Measurements from ENCODE around the gene OTUB2. TPM values are rescaled to one million over a fixed set of nuclear protein-coding genes. Genes with fewer than 3 reads are reported as not detected.

OTUB2 gene
- total RNA-seq, 1 experiment from 2014 or later = 1.2 TPM

- POLR2A ChIA-PET = no interaction called here
- Histone ChIP-seq H3K27me3 (replicated peaks; ENCODE audit: control insufficient read depth, insufficient read depth, low read length) (no peaks in the 10 kb centered on the region), H3K4me3 (ENCODE audit: low read depth, low read length) (no peak overlapping the region), H3K4me1 (no peaks in the 10 kb centered on the region), H3K36me3 (ENCODE audit: control insufficient read depth, insufficient read depth, low read length) (no peaks in the 10 kb centered on the region; the same call in none of the 2 replicates), H3K9me3 (no peaks in the 10 kb centered on the region)
- no peak for TF ChIP-seq CTCF (IDR thresholded peaks at IDR 0.05; ENCODE audit: insufficient read depth in 1 of 2, low read depth in 1 of 2, low read length in 1 of 2, severe bottlenecking in 1 of 2, unreplicated experiment in 1 of 2)
- Mint-ChIP-seq H3K36me3 (ENCODE audit: insufficient read depth, unreplicated experiment) (peaks cover 77% of the 10 kb centered on the region), H3K4me3 (ENCODE audit: unreplicated experiment) (no peak overlapping the region), H3K4me1 (ENCODE audit: low read depth, unreplicated experiment) (no peaks in the 10 kb centered on the region), H3K27ac (ENCODE audit: unreplicated experiment) (no peak overlapping the region), H3K27me3 (ENCODE audit: insufficient read depth, unreplicated experiment) (no peaks in the 10 kb centered on the region), H3K9me3 (ENCODE audit: unreplicated experiment) (no peaks in the 10 kb centered on the region)
- BruUV-seq (replicated peaks) = no TSS peak
- intact Hi-C loops (cut with micrococcal nuclease; ENCODE audit: unreplicated experiment) = no loop called here
- CTCF ChIA-PET = no interaction called here
- DNase-seq = no peak
These were observed 32.1 kb downstream of the OTUB2 start for GRCh38 chr14:94058128-94058673.

DNA sequence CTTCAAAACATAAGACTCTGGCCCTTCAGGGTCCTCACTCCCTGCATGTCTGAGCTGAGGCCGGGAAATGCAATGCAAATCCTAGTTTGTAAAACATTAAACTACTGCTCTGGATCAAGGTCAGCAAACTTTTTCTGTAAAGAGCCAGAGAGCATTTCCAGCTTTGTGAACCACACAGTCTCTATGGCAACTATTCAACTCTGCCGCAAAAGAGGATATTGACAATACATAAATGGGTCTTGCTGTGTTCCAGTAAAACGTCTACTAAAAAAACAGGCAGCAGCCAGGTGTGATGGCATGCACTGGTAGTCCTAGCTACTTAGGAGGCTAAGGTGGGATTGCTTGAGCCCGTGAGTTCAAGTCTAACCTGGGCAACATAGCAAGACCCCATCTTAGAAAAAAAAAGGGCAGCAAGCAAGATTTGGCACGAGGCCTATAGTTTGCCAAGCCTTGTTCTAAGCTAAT lies 32.6 kb downstream of the OTUB2 start:
- H3K9me3 Mint-ChIP-seq (ENCODE audit: unreplicated experiment) = no peaks in the 10 kb centered on the region
- Histone ChIP-seq H3K4me3 (ENCODE audit: low read depth, low read length) (no peak overlapping the region), H3K36me3 (ENCODE audit: control insufficient read depth, insufficient read depth, low read length) (no peaks in the 10 kb centered on the region; the same call in none of the 2 replicates), H3K4me1 (no peaks in the 10 kb centered on the region), H3K9me3 (no peaks in the 10 kb centered on the region), H3K27me3 (replicated peaks; ENCODE audit: control insufficient read depth, insufficient read depth, low read length) (no peaks in the 10 kb centered on the region)
- intact Hi-C loops (cut with micrococcal nuclease; ENCODE audit: unreplicated experiment) = no loop called here
- CTCF ChIA-PET = no interaction called here
- H3K36me3 Mint-ChIP-seq (ENCODE audit: insufficient read depth, unreplicated experiment) = peaks cover 78% of the 10 kb centered on the region
- TF ChIP-seq CTCF (IDR thresholded peaks at IDR 0.05; ENCODE audit: insufficient read depth in 1 of 2, low read depth in 1 of 2, low read length in 1 of 2, severe bottlenecking in 1 of 2, unreplicated experiment in 1 of 2) = no peak
- no peak overlapping the region for H3K27ac Mint-ChIP-seq (ENCODE audit: unreplicated experiment)
- no peak overlapping the region for H3K4me3 Mint-ChIP-seq (ENCODE audit: unreplicated experiment)
- POLR2A ChIA-PET = no interaction called here
- no peak for DNase-seq
- H3K4me1 Mint-ChIP-seq (ENCODE audit: low read depth, unreplicated experiment) = no peaks in the 10 kb centered on the region
- H3K27me3 Mint-ChIP-seq (ENCODE audit: insufficient read depth, unreplicated experiment) = no peaks in the 10 kb centered on the region
- BruUV-seq (replicated peaks) = no TSS peak

GRCh38 chr14:94059998-94060397 lies 33.9 kb downstream of the OTUB2 start:
- no peak overlapping the region for H3K27ac Mint-ChIP-seq (ENCODE audit: unreplicated experiment)
- no peak overlapping the region for H3K4me3 Mint-ChIP-seq (ENCODE audit: unreplicated experiment)
- TF ChIP-seq CTCF (IDR thresholded peaks at IDR 0.05; ENCODE audit: insufficient read depth in 1 of 2, low read depth in 1 of 2, low read length in 1 of 2, severe bottlenecking in 1 of 2, unreplicated experiment in 1 of 2) = no peak
- H3K9me3 Mint-ChIP-seq (ENCODE audit: unreplicated experiment) = no peaks in the 10 kb centered on the region
- Histone ChIP-seq H3K27me3 (replicated peaks; ENCODE audit: control insufficient read depth, insufficient read depth, low read length) (no peaks in the 10 kb centered on the region), H3K4me1 (no peaks in the 10 kb centered on the region), H3K4me3 (ENCODE audit: low read depth, low read length) (no peak overlapping the region), H3K36me3 (ENCODE audit: control insufficient read depth, insufficient read depth, low read length) (no peaks in the 10 kb centered on the region; the same call in none of the 2 replicates), H3K9me3 (no peaks in the 10 kb centered on the region)
- intact Hi-C loops (cut with micrococcal nuclease; ENCODE audit: unreplicated experiment) = no loop called here
- H3K27me3 Mint-ChIP-seq (ENCODE audit: insufficient read depth, unreplicated experiment) = no peaks in the 10 kb centered on the region
- ChIA-PET POLR2A (no interaction called here), CTCF (no interaction called here)
- H3K4me1 Mint-ChIP-seq (ENCODE audit: low read depth, unreplicated experiment) = no peaks in the 10 kb centered on the region
- no TSS peak for BruUV-seq (replicated peaks)
- H3K36me3 Mint-ChIP-seq (ENCODE audit: insufficient read depth, unreplicated experiment) = peaks cover 65% of the 10 kb centered on the region
- DNase-seq = no peak
